HG03066 (cell line): ENCODE results near the gene CEP112.
"Not testable (repeated sequence)": the region's sequence is repeated elsewhere in the genome, so short reads cannot be mapped to it uniquely, and the experiment has no call there.

Experiments
- ATAC-seq: cut with Tn5 transposase; IDR thresholded peaks from one replicate; pipeline ENCODE4 v1.9.1; 2021; ENCODE audit warnings: low read depth; ENCODE audit not compliant: unreplicated experiment

CEP112 gene

DNA sequence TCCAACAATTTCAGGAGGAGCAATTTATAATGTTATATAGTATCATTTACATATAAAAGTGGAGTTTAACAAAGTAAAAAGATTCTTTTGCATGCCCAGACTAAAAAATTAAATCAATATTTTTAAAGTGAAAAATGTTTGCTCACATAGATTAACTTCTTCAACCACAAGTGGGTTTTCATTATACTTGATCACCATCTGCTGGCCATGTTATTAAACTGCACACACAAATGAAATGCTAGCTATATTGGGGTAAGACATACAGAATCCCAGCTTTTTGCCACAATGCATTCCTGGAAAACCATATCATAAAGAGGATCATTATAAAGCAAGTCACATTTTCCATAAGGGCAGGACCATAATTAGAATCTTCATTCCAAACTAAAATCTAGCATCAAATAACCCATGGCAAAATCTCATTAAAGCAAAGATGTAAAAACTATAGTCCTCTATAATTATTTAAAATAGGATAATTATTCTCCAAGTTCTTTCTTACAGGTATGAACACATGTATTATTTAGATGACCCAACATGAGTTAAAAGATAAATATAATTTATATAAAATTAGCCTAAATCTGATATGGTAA, 26.3 kb downstream of the CEP112 start:
- ATAC-seq, result no peak

DNA sequence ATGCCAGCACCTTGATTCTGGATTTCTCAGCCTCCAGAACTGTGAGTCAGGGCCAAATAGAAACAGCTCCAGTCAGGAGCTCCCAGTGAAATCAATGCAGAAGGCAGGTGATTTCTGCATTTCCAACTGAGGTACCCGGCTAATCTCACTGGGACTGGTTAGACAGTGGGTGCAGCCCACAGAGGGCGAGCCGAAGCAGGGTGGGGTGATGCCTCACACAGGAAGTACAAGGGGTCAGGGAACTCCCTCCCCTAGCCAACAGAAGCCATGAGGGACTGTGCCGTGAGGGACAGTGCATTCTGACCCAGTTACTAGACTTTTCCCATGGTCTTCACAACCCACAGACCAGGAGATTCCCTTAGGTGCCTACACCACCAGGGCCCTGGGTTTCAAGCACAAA, 36.9 kb downstream of the CEP112 start:
- ATAC-seq, result not testable (repeated sequence)

DNA sequence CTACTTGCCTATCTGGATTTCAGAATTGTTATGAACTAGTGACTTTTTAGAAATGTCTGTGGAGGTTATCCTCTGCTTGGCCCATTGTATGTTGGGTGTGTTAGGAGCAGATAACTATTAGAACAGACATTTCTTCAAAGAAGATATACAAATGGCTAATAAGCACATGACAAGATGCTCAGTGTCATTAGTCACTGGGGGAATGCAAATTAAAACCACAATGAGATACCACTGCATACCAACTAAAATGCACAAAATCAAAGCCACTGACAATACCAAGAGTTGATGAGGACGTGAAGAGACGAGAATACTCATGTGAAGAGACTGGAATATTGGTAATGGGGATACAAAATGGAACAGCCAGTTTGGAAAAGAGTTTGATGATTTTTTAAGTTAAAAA, 39.2 kb downstream of the CEP112 start:
- ATAC-seq, result no peak

DNA sequence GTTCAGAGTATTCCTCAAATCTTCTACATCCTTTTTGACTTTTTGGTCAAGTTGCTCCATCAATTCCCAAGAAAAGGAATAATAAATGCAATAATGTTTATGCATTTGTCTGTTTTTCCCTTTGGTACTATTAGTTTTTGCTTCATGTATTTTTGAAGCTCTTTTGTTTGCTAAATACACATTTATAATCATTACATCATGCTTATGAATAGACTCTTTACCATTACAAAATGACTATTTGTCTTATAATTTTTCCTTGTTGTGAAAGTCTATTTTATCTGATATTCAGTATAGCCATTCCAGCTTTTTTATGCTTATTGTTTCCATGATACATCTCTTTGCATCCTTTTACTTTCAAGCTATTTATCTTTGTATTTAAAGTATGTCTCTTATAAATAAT, 41.2 kb downstream of the CEP112 start:
- no peak for ATAC-seq

DNA sequence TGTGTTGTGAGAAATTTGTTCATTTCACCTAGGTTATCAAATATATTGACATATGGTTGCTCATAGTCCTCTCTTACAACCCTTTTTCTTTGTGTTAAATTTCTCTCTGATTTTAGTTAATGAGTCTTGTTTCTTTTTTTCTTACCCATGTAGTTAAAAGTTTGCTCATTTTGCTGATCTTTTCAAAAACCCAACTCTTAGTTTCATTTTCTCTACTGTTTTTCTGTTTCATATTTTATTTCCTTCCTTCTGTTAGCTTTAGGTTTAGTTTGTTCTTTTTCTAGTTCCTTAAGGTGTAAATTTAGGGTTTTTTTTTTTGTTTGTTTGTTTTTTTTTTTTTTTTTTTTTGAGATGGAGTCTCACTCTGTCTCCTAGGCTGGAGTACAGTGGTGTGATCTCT, 42.4 kb downstream of the CEP112 start:
- ATAC-seq, result no peak

DNA sequence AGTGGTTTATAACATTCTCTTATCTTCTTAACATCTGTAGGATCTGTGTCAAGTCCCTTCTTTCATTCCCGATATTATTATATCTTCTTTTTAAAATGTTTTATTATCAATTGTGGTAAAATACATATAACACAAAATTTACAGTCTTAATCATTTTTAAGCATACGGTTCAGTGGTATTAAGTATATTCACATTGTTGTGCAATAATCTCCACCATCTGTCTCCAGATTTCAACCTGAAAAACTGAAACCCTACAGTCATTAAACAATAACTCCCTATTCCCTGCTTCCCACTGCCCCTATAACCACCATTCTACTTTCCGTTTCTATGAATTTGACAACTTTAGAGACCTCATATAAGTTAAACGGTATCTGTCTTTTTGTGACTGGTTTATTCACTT, 45.5 kb downstream of the CEP112 start:
- ATAC-seq, result no peak

DNA sequence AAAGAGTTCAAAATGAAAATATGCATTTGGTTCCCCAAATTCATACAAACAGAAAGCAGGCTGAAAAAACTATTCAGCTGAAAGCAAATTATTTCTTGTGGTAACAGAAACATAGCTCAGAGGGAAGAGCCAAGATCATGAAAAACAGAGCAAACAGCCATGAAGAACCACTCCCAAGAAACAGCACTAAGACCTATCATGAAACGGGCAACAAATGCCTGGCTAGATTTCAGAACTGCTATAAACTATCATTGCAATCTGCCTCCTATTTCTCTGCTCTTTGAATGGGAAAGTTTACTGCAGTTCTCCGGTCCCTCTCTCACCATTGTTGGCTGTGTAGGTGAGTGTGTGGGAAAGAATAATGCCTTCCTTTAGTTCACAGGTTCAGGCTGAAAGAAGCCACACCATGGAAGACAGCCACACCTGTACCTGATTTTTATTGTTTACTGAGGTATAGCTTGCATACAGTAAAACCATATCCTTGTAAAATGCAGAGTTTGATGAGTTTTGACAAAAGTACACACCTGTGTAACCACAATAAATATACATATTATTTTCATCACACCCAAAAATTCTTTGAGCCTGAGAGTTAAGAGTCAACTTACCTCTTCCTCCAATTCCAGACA, 48.2 kb downstream of the CEP112 start:
- ATAC-seq, result no peak

DNA sequence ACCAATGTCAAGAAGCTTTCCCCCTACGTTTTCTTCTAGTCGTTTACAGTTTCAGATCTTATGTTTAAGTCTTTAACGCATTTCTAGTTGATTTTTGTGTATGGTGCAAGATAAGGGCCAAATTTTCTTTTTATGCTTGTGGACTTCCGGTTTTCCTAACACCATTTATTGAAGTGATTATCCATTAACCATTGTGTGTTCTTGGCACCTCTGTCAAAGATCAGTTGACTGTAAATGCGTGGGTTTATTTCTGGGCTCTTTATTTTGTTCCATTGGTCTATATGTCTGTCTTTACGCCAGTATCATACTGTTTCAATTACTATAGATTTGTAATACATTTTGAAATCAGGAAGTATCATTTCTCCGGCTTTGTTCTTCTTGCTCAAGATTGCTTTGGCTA, 49.5 kb downstream of the CEP112 start:
- ATAC-seq, result no peak

DNA sequence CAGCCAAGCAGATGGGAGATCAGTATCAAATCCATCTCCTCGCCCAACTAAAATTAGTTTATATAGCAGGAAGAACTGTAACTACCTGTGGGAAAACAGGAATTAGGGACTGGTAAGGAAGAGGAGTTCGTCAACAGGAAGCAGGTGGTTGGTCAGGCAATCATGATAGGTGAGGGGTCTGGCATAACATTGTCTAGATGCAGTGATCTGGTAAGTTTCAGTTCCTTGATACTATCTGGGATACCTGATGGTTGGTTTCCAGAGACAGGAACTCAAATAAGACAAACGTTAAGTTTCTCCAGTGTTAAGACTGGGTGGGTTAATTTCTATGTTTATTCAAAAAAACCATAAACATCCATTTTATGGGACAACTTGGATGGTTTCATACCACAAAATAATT, 53.8 kb downstream of the CEP112 start:
- no peak for ATAC-seq

DNA sequence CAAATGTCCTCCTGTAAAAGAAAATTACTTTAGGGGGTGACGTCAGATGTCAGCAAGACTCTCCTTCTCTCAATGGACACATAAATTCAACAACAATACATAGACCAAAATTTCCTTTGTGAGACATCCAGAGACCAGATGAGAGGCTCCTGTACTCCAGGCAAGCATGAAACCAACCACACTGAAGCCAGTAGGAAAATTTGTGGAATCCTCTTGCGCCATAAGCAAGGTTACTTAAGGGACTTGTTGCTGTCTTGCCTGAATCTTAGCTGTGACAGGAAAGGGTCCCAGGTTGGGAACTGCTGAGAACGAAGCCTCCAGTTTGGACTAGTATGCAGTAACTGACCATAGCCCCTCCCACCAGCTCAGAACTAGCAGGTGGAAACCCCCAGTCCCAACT, 56.0 kb downstream of the CEP112 start:
- no peak for ATAC-seq

DNA sequence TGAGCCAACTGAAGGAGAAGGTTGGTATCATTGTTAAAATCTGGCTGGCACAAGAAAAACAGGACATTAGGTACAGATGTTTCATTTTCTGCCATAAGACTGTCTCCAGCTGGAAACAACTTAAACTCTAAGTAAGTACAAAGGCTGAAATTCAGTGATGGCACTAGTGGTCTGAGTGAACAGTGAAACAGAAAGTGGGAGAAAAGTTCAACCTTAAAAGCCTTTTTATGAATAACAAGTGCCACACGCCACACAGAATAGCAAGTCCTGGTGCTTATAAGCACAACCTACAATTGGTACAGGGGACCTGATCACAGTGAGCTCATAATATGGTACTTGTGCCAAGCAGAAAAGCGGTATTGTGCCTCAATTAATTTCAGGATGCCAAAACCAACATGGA, 56.7 kb downstream of the CEP112 start:
- ATAC-seq, result no peak

DNA sequence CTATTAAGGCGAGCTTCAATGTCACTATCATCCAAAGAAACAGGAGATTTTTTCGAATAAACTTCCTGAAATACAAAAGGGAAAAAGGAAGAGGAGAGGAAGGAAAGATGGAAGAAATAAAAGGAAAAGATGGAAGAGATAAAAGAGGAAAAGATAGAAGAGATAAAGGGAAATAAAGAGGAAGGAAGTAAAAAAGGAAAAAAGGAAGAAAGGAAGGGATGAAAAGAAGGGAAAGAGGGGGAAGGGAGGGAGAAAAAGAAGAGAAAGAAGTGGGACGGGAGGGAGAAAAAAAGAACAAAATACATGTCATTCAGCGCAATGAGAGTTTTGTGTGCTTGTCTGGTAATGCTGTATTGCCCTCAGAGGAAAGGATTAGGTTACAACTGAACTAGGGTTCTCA, 62.2 kb downstream of the CEP112 start:
- no peak for ATAC-seq

DNA sequence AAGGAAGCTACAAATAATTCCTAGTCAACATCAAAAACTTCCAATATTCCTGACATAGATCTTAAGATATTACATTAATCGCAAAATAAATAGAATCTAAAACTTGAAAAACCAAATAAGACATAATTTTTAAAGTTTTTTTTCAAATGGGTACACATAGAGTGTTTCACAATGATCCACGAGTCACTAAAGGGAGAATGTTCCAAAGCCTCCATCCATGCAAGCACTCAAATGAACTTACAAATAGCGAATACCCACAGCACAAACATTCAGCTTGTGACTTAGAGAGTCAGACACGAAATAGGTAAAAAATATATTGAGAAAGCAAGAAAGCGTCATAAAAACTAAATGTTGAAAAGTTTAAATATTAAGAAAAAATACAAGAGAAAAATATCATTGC, 65.7 kb downstream of the CEP112 start:
- ATAC-seq, result no peak

DNA sequence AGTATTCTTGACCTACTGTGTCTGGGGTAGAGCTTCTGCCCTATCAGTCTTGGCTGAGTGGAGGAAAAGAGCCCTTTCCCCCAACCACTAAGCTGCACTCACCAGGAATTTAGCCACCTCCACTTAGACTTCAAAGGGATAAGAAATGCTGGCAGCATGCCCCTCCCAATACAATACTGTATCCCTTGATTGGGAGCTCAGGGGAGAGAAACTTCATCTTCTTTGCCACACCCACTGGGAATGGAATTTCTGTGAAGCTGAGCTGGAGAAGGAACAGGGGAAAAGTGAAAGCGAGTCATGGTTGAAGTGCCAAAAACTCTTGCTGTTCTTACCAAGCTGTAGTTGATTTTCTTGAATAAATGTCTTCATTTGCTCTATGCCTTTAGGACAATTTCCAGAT, 68.8 kb downstream of the CEP112 start:
- ATAC-seq, result no peak

DNA sequence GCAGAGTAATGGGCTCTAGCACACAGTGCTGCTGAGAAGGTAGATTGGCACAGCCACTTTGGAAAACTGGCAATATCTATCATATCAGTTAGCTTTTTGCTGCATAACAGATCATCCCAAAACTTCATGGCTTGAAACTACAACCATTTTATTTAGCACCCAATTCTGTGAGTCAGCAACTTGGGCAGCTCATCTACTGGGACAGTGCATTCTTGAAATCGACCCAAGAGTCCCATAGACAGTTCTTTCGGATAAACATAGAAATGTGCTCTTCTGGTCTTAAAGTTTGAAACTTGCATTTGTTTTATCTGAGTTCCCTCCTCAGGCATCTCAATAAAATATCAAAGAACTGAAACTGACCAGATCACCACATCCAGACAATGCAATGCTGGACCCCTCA, 76.7 kb downstream of the CEP112 start:
- ATAC-seq, result no peak

DNA sequence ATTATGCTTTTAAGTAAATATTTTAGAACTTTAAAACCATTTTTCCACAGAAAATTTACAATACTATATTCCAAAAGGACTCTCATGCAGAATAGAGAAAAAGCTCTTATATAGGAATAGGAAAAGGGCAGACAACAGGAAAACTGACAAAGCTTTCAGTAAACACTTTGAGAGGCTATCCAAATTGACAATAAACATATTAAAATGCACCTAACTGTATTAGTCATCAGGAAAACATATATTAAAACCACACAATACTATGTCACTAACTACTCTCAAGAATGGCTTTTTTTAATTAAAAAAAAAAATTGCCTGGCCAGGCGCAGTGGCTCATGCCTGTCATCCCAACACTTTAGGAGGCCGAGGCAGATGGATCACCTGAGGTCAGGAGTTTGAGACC, 77.3 kb downstream of the CEP112 start:
- ATAC-seq, result no peak

DNA sequence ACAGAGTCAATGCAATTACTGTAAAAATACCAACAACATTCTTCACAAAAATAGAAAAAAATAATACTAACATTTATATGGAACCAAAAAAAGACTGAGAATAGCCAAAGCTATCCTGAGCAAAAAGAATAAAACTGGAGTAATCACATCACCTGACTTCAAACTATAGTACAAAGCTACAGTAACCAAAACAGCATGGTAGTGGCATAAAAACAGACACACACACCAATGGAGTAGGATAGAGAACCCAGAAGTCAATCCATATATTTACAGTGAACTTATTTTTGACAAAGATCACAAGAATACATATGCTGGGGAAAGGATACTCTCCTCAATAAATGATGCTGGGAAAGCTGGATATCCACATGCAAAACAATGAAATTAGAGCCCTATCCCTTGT, 84.2 kb downstream of the CEP112 start:
- ATAC-seq, result no peak

DNA sequence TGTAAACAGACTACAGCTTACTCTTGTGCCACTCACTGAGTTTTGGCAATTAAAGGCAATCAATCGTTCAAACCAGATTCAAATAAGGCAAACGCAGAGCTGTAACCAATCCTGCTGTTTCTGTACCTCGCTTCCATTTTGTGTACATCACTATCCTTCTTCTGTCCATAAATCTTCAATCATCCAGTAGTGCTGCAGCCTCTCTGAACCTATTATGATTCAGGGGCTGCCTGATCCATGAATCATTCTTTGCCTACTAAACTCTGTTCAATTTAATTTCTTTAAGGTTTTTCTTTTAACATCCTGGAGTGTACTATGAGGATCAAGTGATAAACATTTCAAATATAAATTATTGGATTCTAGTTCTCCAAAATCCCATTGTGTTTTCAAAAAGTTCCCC, 93.9 kb downstream of the CEP112 start:
- ATAC-seq, result no peak

DNA sequence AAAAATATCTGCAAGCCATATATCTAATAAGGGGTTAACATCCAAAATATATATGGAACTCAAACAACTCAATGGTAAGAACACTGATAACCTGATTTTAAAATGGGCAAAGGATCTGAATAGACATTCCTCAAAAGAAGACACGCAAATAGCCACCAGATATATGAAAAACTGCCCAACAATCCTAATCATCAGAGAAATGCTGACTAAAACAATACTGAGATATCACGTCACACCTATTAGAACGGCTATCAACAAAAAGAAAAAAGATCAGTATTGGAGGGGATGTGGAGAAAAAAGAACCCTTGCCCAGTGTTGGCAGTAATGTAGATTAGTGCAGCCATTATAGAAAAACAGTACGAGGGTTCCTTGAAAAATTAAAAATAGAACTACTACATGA, 97.2 kb downstream of the CEP112 start:
- ATAC-seq, result no peak

DNA sequence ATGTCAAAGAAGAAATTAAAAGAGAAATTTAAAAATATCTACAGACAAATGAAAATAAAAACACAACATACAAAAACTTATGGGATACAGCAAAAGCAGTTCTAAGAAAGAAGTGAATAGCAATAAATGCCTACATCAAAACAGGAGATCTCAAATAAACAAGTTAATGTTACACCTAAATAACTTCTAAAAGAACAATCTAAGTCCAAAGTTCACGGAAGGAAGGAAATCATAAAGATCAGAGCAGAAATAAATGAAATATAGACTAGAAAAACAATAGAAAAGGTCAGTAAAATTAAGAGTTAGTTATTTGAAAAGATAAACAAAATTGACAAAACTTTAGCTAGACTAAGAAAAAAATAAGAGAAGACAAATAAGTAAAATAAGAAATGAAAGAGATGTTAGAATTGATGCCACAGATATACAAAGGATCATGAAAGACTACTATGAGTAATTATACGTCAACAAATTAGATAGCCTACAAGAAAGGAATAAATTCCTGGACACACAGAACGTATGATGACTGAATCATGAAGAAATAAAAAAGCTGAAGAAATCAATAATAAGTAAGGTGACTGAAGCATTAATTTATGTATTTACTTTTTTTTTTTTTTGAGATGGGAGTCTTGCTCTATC, 100.4 kb downstream of the CEP112 start:
- no peak for ATAC-seq

DNA sequence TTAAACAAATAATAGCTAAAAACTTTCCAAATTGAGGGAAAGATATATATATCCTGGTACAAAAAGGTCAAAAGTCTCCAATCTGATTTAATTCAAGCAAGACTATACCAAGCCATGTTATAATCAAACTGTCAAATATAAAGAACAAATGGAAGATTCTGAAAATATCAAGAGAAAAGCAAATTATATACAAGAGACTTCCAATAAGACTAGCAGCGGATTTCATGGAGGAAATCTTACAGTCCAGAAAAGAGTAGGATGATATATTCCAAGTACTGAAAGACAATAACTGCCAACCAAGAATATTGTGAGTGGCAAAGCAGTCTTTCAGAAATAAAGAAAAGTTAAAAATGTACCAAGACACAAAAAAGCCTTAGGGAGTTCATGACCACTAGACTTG, 102.2 kb downstream of the CEP112 start:
- ATAC-seq, result no peak

DNA sequence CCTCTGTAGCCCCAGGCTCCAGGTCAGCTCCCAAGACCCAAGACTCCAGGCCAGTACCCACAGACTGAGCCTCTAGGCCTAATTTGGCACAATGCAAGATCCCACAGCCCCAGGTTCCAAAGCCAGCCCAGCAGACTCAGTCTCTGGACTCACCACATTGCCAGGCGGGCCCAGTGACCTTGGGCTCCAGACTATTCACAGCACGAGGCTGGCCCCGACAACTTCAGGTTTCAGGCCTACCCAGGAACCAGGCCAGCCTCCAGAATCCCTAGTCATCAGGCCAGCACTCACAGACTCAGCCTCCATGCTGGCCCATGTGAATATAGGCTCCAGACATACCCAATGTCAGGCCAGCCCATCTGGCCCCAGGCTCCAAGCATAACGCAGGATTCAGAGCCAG, 103.8 kb downstream of the CEP112 start:
- no peak for ATAC-seq
